A673 (cell line): ENCODE measurements around the gene ME3. TPM values are rescaled to one million over a fixed set of nuclear protein-coding genes. Genes with fewer than 3 reads are reported as not detected.

Experiments used
- BruUV-seq: library from RNA; stranded (reverse); fragments of 400-500 nt; replicated peaks from 2 replicates; lab custom pipeline; 2021; lab: Mats Ljungman, UMichigan
- CTCF ChIA-PET: fragments of 300-600 bp; sonication (Branson Sonifier 250); formaldehyde crosslinking; loops from one replicate; lab custom pipeline; 2022; ENCODE audit warnings: antibody characterized with exemption; lab: Charles Lee
- POLR2A ChIA-PET: fragments of 300-600 bp; sonication (Branson Sonifier 250); formaldehyde crosslinking; loops from one replicate; lab custom pipeline; 2022; ENCODE audit warnings: antibody characterized with exemption; ENCODE audit not compliant: low non-redundant PET; lab: Charles Lee
- DNase-seq: peaks from one replicate; pipeline ENCODE4 v3.0.0-alpha.2; 2015; ENCODE audit warnings: low spot score
- H3K27ac ChIP-seq: fragments of 200-600 bp; sonication (generic); 2 replicates; pipeline ENCODE4 v1.5.1; 2016; ENCODE audit warnings: mixed run types, low read depth, mild to moderate bottlenecking, mixed read lengths, antibody characterized with exemption, low read length; ENCODE audit not compliant: poor library complexity, severe bottlenecking
- H3K27me3 ChIP-seq: fragments of 200-600 bp; sonication (generic); replicated peaks from 2 replicates; pipeline ENCODE4 v1.6.1; 2017; ENCODE audit warnings: mixed run types, low read depth, mild to moderate bottlenecking, mixed read lengths, antibody characterized with exemption, low read length; ENCODE audit not compliant: insufficient read depth, poor library complexity
- H3K36me3 ChIP-seq: fragments of 200-600 bp; sonication (generic); 2 replicates; pipeline ENCODE4 v1.6.1; 2016; ENCODE audit warnings: mixed run types, mild to moderate bottlenecking, mixed read lengths, antibody characterized with exemption, low read length; ENCODE audit not compliant: insufficient read depth, poor library complexity, severe bottlenecking
- H3K4me1 ChIP-seq: fragments of 200-600 bp; sonication (generic); 2 replicates; pipeline ENCODE4 v1.6.1; 2017; ENCODE audit warnings: mixed run types, mild to moderate bottlenecking, mixed read lengths, antibody characterized with exemption, low read length; ENCODE audit not compliant: insufficient read depth, poor library complexity, severe bottlenecking
- H3K4me3 ChIP-seq: fragments of 200-600 bp; sonication (generic); 2 replicates; pipeline ENCODE4 v1.5.1; 2016; ENCODE audit warnings: low read depth, mixed run types, mild to moderate bottlenecking, mixed read lengths, low read length; ENCODE audit not compliant: poor library complexity, severe bottlenecking
- H3K9me3 ChIP-seq: fragments of 200-600 bp; sonication (generic); 2 replicates; pipeline ENCODE4 v1.6.1; 2016; ENCODE audit warnings: mixed run types, low read depth, mild to moderate bottlenecking, mixed read lengths, antibody characterized with exemption, low read length; ENCODE audit not compliant: poor library complexity, severe bottlenecking
- CTCF ChIP-seq: fragments of 300-800, 200-600 bp; sonication (generic); conservative IDR thresholded peaks from 2 replicates; pipeline ENCODE4 v1.5.1; 2017; ENCODE audit warnings: low read depth, mild to moderate bottlenecking, antibody characterized with exemption, low read length, moderate library complexity, mixed read lengths
- EZH2 ChIP-seq: fragments of 200-600 bp; sonication (generic); IDR thresholded peaks from 2 replicates; pipeline ENCODE4 v1.6.1; 2017; ENCODE audit warnings: borderline replicate concordance, low read depth, mild to moderate bottlenecking, mixed read lengths, antibody characterized with exemption, low read length; ENCODE audit not compliant: poor library complexity, severe bottlenecking
- intact Hi-C: fragments of 100-400 bp; cut with micrococcal nuclease; formaldehyde crosslinking; loops from one replicate; pipeline ENCODE4 v1.10.0; 2022; ENCODE audit not compliant: unreplicated experiment
- total RNA-seq: library from RNA; stranded (reverse); gene quantifications from 2 replicates; pipeline ENCODE4 v1.2.3, GENCODE V29; 2021

Gene ME3
- total RNA-seq, 1 experiment from 2014 or later, result 7.6 TPM

DNA sequence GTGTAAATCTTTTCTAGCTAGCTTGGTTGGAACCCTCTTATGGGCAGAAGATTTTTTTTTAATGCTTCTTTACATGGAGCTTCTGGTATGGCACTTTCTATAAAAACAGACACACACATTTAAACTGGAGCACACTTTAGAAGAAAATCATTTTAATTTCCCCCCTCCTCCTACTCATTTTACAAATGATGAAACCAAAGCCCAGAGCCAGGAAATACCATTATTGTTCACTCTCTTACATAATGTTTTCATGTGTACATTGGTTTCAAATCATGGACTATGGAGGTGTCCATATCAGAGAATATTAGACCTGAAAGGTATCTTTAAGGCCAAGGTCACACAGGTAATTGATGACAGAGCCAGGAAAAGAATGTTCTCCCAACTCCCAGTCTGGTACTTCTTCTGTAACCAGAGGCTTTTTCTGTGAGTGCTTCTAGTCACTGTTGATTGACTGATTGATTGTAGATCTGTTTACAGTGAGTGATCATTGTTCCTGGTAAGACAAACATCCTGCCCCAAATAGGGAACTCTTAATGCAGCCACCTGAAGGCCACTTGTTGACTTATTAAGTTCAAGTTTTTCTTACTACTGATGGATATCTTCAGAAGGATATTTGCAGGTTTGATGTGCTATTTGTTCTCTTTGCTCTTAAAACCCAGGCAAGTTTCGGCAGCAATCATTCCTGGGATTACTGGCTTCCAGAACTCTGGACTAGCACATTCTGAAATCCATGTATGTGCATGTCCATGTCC is 26.8 kb upstream of the ME3 start:
- no peak overlapping the region for H3K4me3 ChIP-seq
- H3K36me3 ChIP-seq, result no peaks in the 10 kb centered on the region
- H3K27ac ChIP-seq, result peak overlapping the region; percentile 20
- H3K9me3 ChIP-seq, result no peaks in the 10 kb centered on the region
- intact Hi-C loops, result no loop called here
- H3K4me1 ChIP-seq, result peaks cover 34% of the 10 kb centered on the region
- ChIA-PET CTCF (no interaction called here), POLR2A (no interaction called here)
- no peak for DNase-seq
- no TSS peak for BruUV-seq
- no peaks in the 10 kb centered on the region for H3K27me3 ChIP-seq
- TF ChIP-seq CTCF, result no peak
- TF ChIP-seq EZH2, result no peak

DNA sequence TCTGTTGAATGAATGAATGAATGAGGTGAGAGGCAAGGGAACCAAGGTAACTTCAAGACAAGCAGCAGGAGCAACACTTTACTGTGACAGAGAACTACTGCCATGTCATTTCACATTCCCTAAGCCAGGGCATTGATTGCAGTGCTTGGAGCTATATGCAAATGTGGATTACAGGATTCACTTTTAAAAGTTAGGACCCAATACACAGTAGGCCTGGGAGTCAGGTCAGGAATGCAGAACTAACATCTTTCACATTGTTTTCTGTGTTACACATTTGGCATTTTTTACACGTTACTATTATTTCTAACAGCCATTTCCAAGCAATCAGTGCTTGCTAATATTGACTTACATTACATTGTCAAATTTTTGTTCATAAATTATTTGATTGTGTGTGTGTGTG is 26.2 kb upstream of the ME3 start:
- BruUV-seq, result no TSS peak
- Histone ChIP-seq H3K27me3 (no peaks in the 10 kb centered on the region), H3K9me3 (no peaks in the 10 kb centered on the region), H3K36me3 (no peaks in the 10 kb centered on the region), H3K27ac (peak overlapping the region; percentile 20), H3K4me1 (peaks cover 34% of the 10 kb centered on the region), H3K4me3 (no peak overlapping the region)
- ChIA-PET POLR2A (no interaction called here), CTCF (no interaction called here)
- intact Hi-C loops, result no loop called here
- TF ChIP-seq EZH2 (no peak), CTCF (no peak)
- DNase-seq, result no peak

DNA sequence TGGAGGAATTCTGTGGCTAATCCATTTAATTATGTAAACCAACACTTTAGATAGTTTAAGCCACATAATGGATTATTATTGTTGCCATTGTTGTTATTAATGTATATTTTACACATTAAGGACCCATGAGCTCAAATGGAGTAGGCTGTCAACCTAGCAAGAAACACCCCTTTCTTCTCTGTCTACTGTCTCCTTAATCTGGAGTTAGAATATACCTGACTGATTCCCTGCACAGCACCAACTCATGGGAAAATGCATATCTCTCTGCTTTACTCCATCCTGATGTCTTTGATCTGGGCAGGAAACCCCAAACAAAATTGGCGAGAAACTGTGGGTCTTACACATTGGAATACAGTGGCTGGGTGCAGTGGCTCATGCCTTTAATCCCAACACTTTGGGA is 24.0 kb upstream of the ME3 start:
- Histone ChIP-seq H3K4me3 (no peak overlapping the region), H3K27me3 (no peaks in the 10 kb centered on the region), H3K4me1 (peaks cover 34% of the 10 kb centered on the region), H3K27ac (no peak overlapping the region), H3K36me3 (no peaks in the 10 kb centered on the region), H3K9me3 (no peaks in the 10 kb centered on the region)
- CTCF ChIA-PET, result no interaction called here
- no TSS peak for BruUV-seq
- TF ChIP-seq CTCF, result no peak
- POLR2A ChIA-PET, result no interaction called here
- intact Hi-C loops, result no loop called here
- DNase-seq, result no peak
